H1 (cell line): Measurements from ENCODE around the gene PXN.

Experiments
- CEBPB ChIP-seq: IDR thresholded peaks from 2 replicates; pipeline ENCODE4 v1.6.1; 2012; ENCODE audit warnings: low read depth, low read length
- CHD2 ChIP-seq: IDR thresholded peaks from 2 replicates; pipeline ENCODE4 v1.6.1; 2012; ENCODE audit warnings: low read length, improper control_type of control experiment
- CTCF ChIP-seq, 3 experiments: IDR thresholded peaks; 1 replicate in 2 of 3; 2 replicates in 1 of 3; pipeline versions ENCODE4 v1.5.1 to v1.6.1; 2011; ENCODE audit warnings: low read length in 3 of 3, mild to moderate bottlenecking in 3 of 3, inconsistent platforms in 2 of 3, low read depth in 1 of 3, moderate library complexity in 1 of 3; ENCODE audit not compliant: insufficient read depth in 1 of 3; ENCODE audit errors: control extremely low read depth in 1 of 3
- E2F6 ChIP-seq: IDR thresholded peaks from 2 replicates; pipeline ENCODE4 v1.6.1; 2012; ENCODE audit warnings: inconsistent platforms
- EZH2 ChIP-seq: fragments of 200-600 bp; sonication (generic); IDR thresholded peaks from 2 replicates; pipeline ENCODE4 v1.7.1; 2012; ENCODE audit warnings: low read depth, mild to moderate bottlenecking, moderate library complexity, low read length, inconsistent platforms; ENCODE audit not compliant: severe bottlenecking
- GABPA ChIP-seq: IDR thresholded peaks from 2 replicates; pipeline ENCODE4 v1.6.1; 2011; ENCODE audit warnings: mild to moderate bottlenecking, low read length, moderate library complexity, borderline replicate concordance; ENCODE audit not compliant: insufficient read depth
- HDAC2 ChIP-seq, 2 experiments: fragments of 300-600 bp in 1 of 2; sonication (generic) in 1 of 2; IDR thresholded peaks; 2 replicates each; pipeline ENCODE4 v1.6.1; 2011 to 2012; ENCODE audit warnings: low read depth in 2 of 2, low read length in 2 of 2, mild to moderate bottlenecking in 2 of 2, moderate library complexity in 2 of 2, borderline replicate concordance in 1 of 2, inconsistent platforms in 1 of 2
- JUN ChIP-seq: IDR thresholded peaks from 2 replicates; pipeline ENCODE4 v1.6.1; 2011; ENCODE audit warnings: low read depth, mild to moderate bottlenecking, improper control_type of control experiment, low read length
- NRF1 ChIP-seq: IDR thresholded peaks from 2 replicates; pipeline ENCODE4 v1.6.1; 2011; ENCODE audit warnings: mild to moderate bottlenecking, low read depth, low read length, improper control_type of control experiment
- PHF8 ChIP-seq: fragments of 200-600 bp; sonication (generic); conservative IDR thresholded peaks from 2 replicates; pipeline ENCODE4 v1.7.1; 2012; ENCODE audit warnings: low read depth, mild to moderate bottlenecking, inconsistent platforms, low read length, moderate library complexity
- POLR2AphosphoS5 ChIP-seq: IDR thresholded peaks from 2 replicates; pipeline ENCODE4 v1.6.1; 2011; ENCODE audit warnings: low read depth, low read length
- RFX5 ChIP-seq: IDR thresholded peaks from 2 replicates; pipeline ENCODE4 v1.6.1; 2011; ENCODE audit warnings: low read depth, low read length, improper control_type of control experiment, borderline replicate concordance
- TAF1 ChIP-seq: IDR thresholded peaks from 2 replicates; pipeline ENCODE4 v1.6.1; 2011; ENCODE audit warnings: mild to moderate bottlenecking, low read depth, low read length

- no peak for TF ChIP-seq PHF8
- no peak for TF ChIP-seq POLR2AphosphoS5
- TF ChIP-seq CTCF (IDR thresholded peaks at IDR 0.05; ENCODE audit: control extremely low read depth in 1 of 3, insufficient read depth in 1 of 3, low read depth in 1 of 3, low read length in 3 of 3), result no peak
- TF ChIP-seq RFX5, result no peak
- no peak for TF ChIP-seq HDAC2 (IDR thresholded peaks at IDR 0.05; ENCODE audit: borderline replicate concordance in 1 of 2, low read depth in 2 of 2, low read length in 2 of 2)
- TF ChIP-seq CEBPB, result no peak
- TF ChIP-seq EZH2, result no peak
- TF ChIP-seq E2F6, result no peak
- TF ChIP-seq CHD2, result no peak
- no peak for TF ChIP-seq JUN
- no peak for TF ChIP-seq GABPA
- no peak for TF ChIP-seq TAF1
- TF ChIP-seq NRF1, result no peak
These were observed 78.9 kb downstream of the PXN start for GRCh38 chr12:120186654-120187053.
